ENCODE measurements around the gene ZNF664.

DNA sequence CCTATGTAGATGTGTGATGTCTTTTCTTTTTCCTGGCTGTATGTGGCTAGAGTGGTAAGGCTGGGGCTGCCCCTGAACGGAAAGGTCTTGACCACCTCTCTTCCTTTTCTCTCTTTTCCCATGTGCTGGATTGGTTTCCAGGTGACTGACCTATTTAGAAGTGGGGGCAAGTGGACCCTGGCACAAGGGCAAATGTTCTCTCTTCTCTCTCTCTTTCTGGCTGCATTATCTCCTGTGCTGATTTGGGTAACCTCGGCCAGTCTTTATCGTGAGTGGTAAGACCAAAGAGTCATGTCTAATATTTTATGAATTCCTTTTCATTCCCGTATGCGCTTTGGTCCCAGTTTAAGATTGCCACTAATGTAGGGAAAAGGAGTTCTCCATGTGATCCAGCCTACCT lies 16.2 kb downstream of the ZNF664 start:
- TF ChIP-seq CTCF (conservative IDR thresholded peaks at IDR 0.05) (no peak), EZH2 (IDR thresholded peaks at IDR 0.05; ENCODE audit: low read depth) (no peak)
